Measurements from ENCODE around the gene PDE4B. TPM values are rescaled to one million over a fixed set of nuclear protein-coding genes. Genes with fewer than 3 reads are reported as not detected.

Gene PDE4B
- total RNA-seq, 1 donor from 2014 or later: 37.5 TPM

GRCh38 chr1:66083003-66083402, 290.3 kb downstream of the PDE4B start:
- H3K27me3 Mint-ChIP-seq (ENCODE audit: low read depth): peaks cover 4% of the 10 kb centered on the region
- no peak overlapping the region for H3K27ac Mint-ChIP-seq (ENCODE audit: unreplicated experiment)
- TF ChIP-seq CTCF (conservative IDR thresholded peaks at IDR 0.05): no peak
- no peak for DNase-seq (ENCODE audit: low read depth, low spot score)
- H3K36me3 Mint-ChIP-seq (ENCODE audit: low read depth): no peaks in the 10 kb centered on the region
- H3K4me3 Mint-ChIP-seq: no peak overlapping the region
- peaks cover 5% of the 10 kb centered on the region for H3K4me1 Mint-ChIP-seq
- H3K9me3 Mint-ChIP-seq: no peaks in the 10 kb centered on the region

- Mint-ChIP-seq H3K9me3 (no peaks in the 10 kb centered on the region), H3K4me3 (no peak overlapping the region), H3K27me3 (ENCODE audit: low read depth) (no peaks in the 10 kb centered on the region), H3K36me3 (ENCODE audit: low read depth) (no peaks in the 10 kb centered on the region), H3K4me1 (peaks cover 5% of the 10 kb centered on the region), H3K27ac (ENCODE audit: unreplicated experiment) (no peak overlapping the region)
- no peak for DNase-seq (ENCODE audit: low read depth, low spot score)
- peak; percentile 18 for TF ChIP-seq CTCF (conservative IDR thresholded peaks at IDR 0.05)
Observed at GRCh38 chr1:66084442-66084841, 291.7 kb downstream of the PDE4B start.

GRCh38 chr1:66085600-66085999, 292.9 kb downstream of the PDE4B start:
- peaks cover 5% of the 10 kb centered on the region for H3K4me1 Mint-ChIP-seq
- H3K27me3 Mint-ChIP-seq (ENCODE audit: low read depth): no peaks in the 10 kb centered on the region
- no peak overlapping the region for H3K27ac Mint-ChIP-seq (ENCODE audit: unreplicated experiment)
- no peak for TF ChIP-seq CTCF (conservative IDR thresholded peaks at IDR 0.05)
- no peak for DNase-seq (ENCODE audit: low read depth, low spot score)
- no peaks in the 10 kb centered on the region for H3K36me3 Mint-ChIP-seq (ENCODE audit: low read depth)
- no peak overlapping the region for H3K4me3 Mint-ChIP-seq
- no peaks in the 10 kb centered on the region for H3K9me3 Mint-ChIP-seq

- Mint-ChIP-seq H3K4me3 (no peak overlapping the region), H3K27ac (ENCODE audit: unreplicated experiment) (no peak overlapping the region), H3K27me3 (ENCODE audit: low read depth) (no peaks in the 10 kb centered on the region), H3K9me3 (no peaks in the 10 kb centered on the region), H3K4me1 (peaks cover 9% of the 10 kb centered on the region), H3K36me3 (ENCODE audit: low read depth) (no peaks in the 10 kb centered on the region)
- no peak for TF ChIP-seq CTCF (conservative IDR thresholded peaks at IDR 0.05)
- no peak for DNase-seq (ENCODE audit: low read depth, low spot score)
Observed at GRCh38 chr1:66088787-66089186, 296.1 kb downstream of the PDE4B start.

GRCh38 chr1:66090859-66091457, 298.3 kb downstream of the PDE4B start:
- no peaks in the 10 kb centered on the region for H3K36me3 Mint-ChIP-seq (ENCODE audit: low read depth)
- H3K27me3 Mint-ChIP-seq (ENCODE audit: low read depth): no peaks in the 10 kb centered on the region
- no peaks in the 10 kb centered on the region for H3K9me3 Mint-ChIP-seq
- DNase-seq (ENCODE audit: low read depth, low spot score): no peak
- no peak for TF ChIP-seq CTCF (conservative IDR thresholded peaks at IDR 0.05)
- H3K4me1 Mint-ChIP-seq: peaks cover 9% of the 10 kb centered on the region
- H3K4me3 Mint-ChIP-seq: no peak overlapping the region
- no peak overlapping the region for H3K27ac Mint-ChIP-seq (ENCODE audit: unreplicated experiment)
